Neural cell (in vitro differentiated cells): ENCODE results near the gene CISH. TPM values are rescaled to one million over a fixed set of nuclear protein-coding genes. Genes with fewer than 3 reads are reported as not detected.

Experiments used
- H2AFZ ChIP-seq: fragments of 200-600, 300-800 bp; sonication (generic), shearing (Covaris generic); 2 replicates; pipeline ENCODE4 v1.6.0; 2014; ENCODE audit warnings: low read depth, mild to moderate bottlenecking, antibody characterized with exemption, low read length, moderate library complexity
- H3F3A ChIP-seq: fragments of 200-600 bp; shearing (Covaris generic); 2 replicates; pipeline ENCODE4 v1.6.1; 2016; ENCODE audit warnings: mild to moderate bottlenecking, moderate library complexity, mixed read lengths, antibody characterized with exemption, low read length; ENCODE audit not compliant: insufficient read depth, poor library complexity, severe bottlenecking
- H3K27ac ChIP-seq: fragments of 200-600, 300-800 bp; sonication (generic), shearing (Covaris generic); 2 replicates; pipeline ENCODE4 v1.5.1; 2014; ENCODE audit warnings: mild to moderate bottlenecking, low read length, moderate library complexity
- H3K27me3 ChIP-seq: fragments of 300-800, 200-600 bp; sonication (generic), shearing (Covaris generic); 2 replicates; pipeline ENCODE4 v1.6.0; 2014; ENCODE audit warnings: mild to moderate bottlenecking, low read depth, low read length, moderate library complexity; ENCODE audit not compliant: insufficient read depth
- H3K36me3 ChIP-seq: fragments of 300-800, 200-600 bp; sonication (generic), shearing (Covaris generic); 2 replicates; pipeline ENCODE4 v1.5.1; 2014; ENCODE audit warnings: mild to moderate bottlenecking, antibody characterized with exemption, low read length, moderate library complexity; ENCODE audit not compliant: insufficient read depth
- H3K4me2 ChIP-seq: fragments of 300-800, 200-600 bp; sonication (generic), shearing (Covaris generic); 2 replicates; pipeline ENCODE4 v1.6.0; 2014; ENCODE audit warnings: mild to moderate bottlenecking, low read length
- H3K4me3 ChIP-seq: fragments of 300-800, 200-600 bp; sonication (generic), shearing (Covaris generic); 2 replicates; pipeline ENCODE4 v1.5.1; 2014; ENCODE audit warnings: mild to moderate bottlenecking, low read length, moderate library complexity
- H3K79me2 ChIP-seq: fragments of 200-600 bp; shearing (Covaris generic); replicated peaks from 2 replicates; pipeline ENCODE4 v1.6.0; 2014; ENCODE audit warnings: mild to moderate bottlenecking, low read length, moderate library complexity; ENCODE audit not compliant: insufficient read depth
- H3K9ac ChIP-seq: fragments of 300-800, 200-600 bp; sonication (generic), shearing (Covaris generic); 2 replicates; pipeline ENCODE4 v1.6.1; 2016; ENCODE audit warnings: mild to moderate bottlenecking, low read length, mixed read lengths
- H3K9me2 ChIP-seq: fragments of 200-600 bp; shearing (Covaris generic); 2 replicates; pipeline ENCODE4 v1.6.1; 2016; ENCODE audit warnings: mild to moderate bottlenecking, low read length, mixed read lengths; ENCODE audit not compliant: insufficient read depth
- H3K9me3 ChIP-seq: fragments of 200-600, 300-800 bp; sonication (generic), shearing (Covaris generic); 2 replicates; pipeline ENCODE4 v1.6.1; 2016; ENCODE audit warnings: mild to moderate bottlenecking, mixed run types, low read length, moderate library complexity, mixed read lengths
- H4K20me1 ChIP-seq: fragments of 200-600 bp; shearing (Covaris generic); 2 replicates; pipeline ENCODE4 v1.6.1; 2016; ENCODE audit warnings: mild to moderate bottlenecking, mixed run types; ENCODE audit not compliant: insufficient read depth
- CTCF ChIP-seq: fragments of 450-650 bp; IDR thresholded peaks from 2 replicates; pipeline ENCODE4 v1.5.1; 2014; ENCODE audit warnings: antibody characterized with exemption, mild to moderate bottlenecking, moderate library complexity; ENCODE audit not compliant: poor library complexity, severe bottlenecking
- EP300 ChIP-seq: fragments of 450-650 bp; conservative IDR thresholded peaks from 2 replicates; pipeline ENCODE4 v1.6.1; 2014; ENCODE audit warnings: antibody characterized with exemption, mild to moderate bottlenecking, moderate library complexity; ENCODE audit not compliant: poor library complexity, severe bottlenecking
- EZH2 ChIP-seq: fragments of 200-600, 300-800 bp; shearing (Covaris generic), sonication (generic); IDR thresholded peaks from 2 replicates; pipeline ENCODE4 v1.6.1; 2014; ENCODE audit warnings: antibody characterized with exemption, low read length, borderline replicate concordance, mild to moderate bottlenecking; ENCODE audit not compliant: insufficient read depth, poor library complexity, severe bottlenecking
- MXI1 ChIP-seq: fragments of 450-650 bp; conservative IDR thresholded peaks from 2 replicates; pipeline ENCODE4 v1.6.1; 2014; ENCODE audit warnings: antibody characterized with exemption, mild to moderate bottlenecking; ENCODE audit not compliant: poor library complexity, severe bottlenecking
- POLR2AphosphoS5 ChIP-seq: IDR thresholded peaks from 2 replicates; pipeline ENCODE4 v1.6.1; 2012
- RAD21 ChIP-seq: fragments of 450-650 bp; conservative IDR thresholded peaks from 2 replicates; pipeline ENCODE4 v1.6.1; 2014; ENCODE audit warnings: antibody characterized with exemption, mild to moderate bottlenecking, moderate library complexity
- REST ChIP-seq: IDR thresholded peaks from 2 replicates; pipeline ENCODE4 v1.6.1; 2012; ENCODE audit warnings: borderline replicate concordance
- SMC3 ChIP-seq: fragments of 450-650 bp; conservative IDR thresholded peaks from 2 replicates; pipeline ENCODE4 v1.6.1; 2014; ENCODE audit warnings: antibody characterized with exemption, mild to moderate bottlenecking, moderate library complexity; ENCODE audit not compliant: poor library complexity
- TAF1 ChIP-seq: IDR thresholded peaks from 2 replicates; pipeline ENCODE4 v1.6.1; 2012; ENCODE audit warnings: low read depth
- polyA plus RNA-seq: library from polyadenylated mRNA; depleted of rRNA; stranded (reverse); fragments of >200 nt; gene quantifications from 2 replicates; pipeline ENCODE4 v1.2.3, GENCODE V29; 2014

Gene CISH
- polyA plus RNA-seq, 1 donor from 2014 or later, result not detected

- Histone ChIP-seq H3K4me2 (no peak overlapping the region), H3K4me3 (no peak overlapping the region), H4K20me1 (no peaks in the 10 kb centered on the region), H3K79me2 (no peaks in the 10 kb centered on the region), H3K9ac (no peak overlapping the region), H2AFZ (no peak overlapping the region), H3K27me3 (no peaks in the 10 kb centered on the region), H3K36me3 (no peaks in the 10 kb centered on the region), H3F3A (no peaks in the 10 kb centered on the region), H3K9me2 (no peaks in the 10 kb centered on the region), H3K27ac (no peak overlapping the region), H3K9me3 (no peaks in the 10 kb centered on the region)
- TF ChIP-seq EZH2 (no peak), MXI1 (no peak), POLR2AphosphoS5 (no peak), SMC3 (peak; percentile 6), EP300 (no peak), CTCF (peak; percentile 50), REST (no peak), TAF1 (no peak), RAD21 (peak; percentile 49)
Measured at GRCh38 chr3:50572158-50572557, 39.4 kb downstream of the CISH start.

- TF ChIP-seq POLR2AphosphoS5 (no peak), REST (no peak), TAF1 (no peak), EZH2 (no peak), RAD21 (no peak), EP300 (no peak), SMC3 (no peak)
- Histone ChIP-seq H3F3A (no peaks in the 10 kb centered on the region), H3K4me2 (no peak overlapping the region), H3K36me3 (no peaks in the 10 kb centered on the region), H3K27me3 (no peaks in the 10 kb centered on the region), H4K20me1 (no peaks in the 10 kb centered on the region), H2AFZ (no peak overlapping the region), H3K79me2 (no peaks in the 10 kb centered on the region), H3K9me2 (no peaks in the 10 kb centered on the region), H3K4me3 (no peak overlapping the region), H3K9ac (no peak overlapping the region), H3K27ac (no peak overlapping the region), H3K9me3 (no peaks in the 10 kb centered on the region)
Measured at GRCh38 chr3:50571486-50571885, 40.1 kb downstream of the CISH start.
